Thymus (tissue), 11 donors: ENCODE data around the gene CPVL. TPM values are rescaled to one million over a fixed set of nuclear protein-coding genes. Genes with fewer than 3 reads are reported as not detected.

ENCODE experiments used
- DNase-seq, 9 donors: peaks; one replicate each; pipeline ENCODE4 v3.0.0-alpha.2; 2013; ENCODE audit warnings: low spot score in 9 of 9, low read depth in 6 of 9, missing footprints in 1 of 9
- H3K27ac ChIP-seq, 2 donors: one replicate each; pipeline ENCODE4 v1.5.1; 2013; ENCODE audit warnings: control low read depth in 1 of 2, low read depth in 1 of 2, low read length in 1 of 2, mild to moderate bottlenecking in 1 of 2, moderate library complexity in 1 of 2
- H3K27me3 ChIP-seq, 2 donors: one replicate each; pipeline ENCODE4 v1.5.1; 2013; ENCODE audit warnings: low read length in 1 of 2; ENCODE audit not compliant: control insufficient read depth in 2 of 2, insufficient read depth in 1 of 2
- H3K36me3 ChIP-seq, 2 donors: one replicate each; pipeline ENCODE4 v1.5.1; 2013; ENCODE audit warnings: low read length in 1 of 2, mild to moderate bottlenecking in 1 of 2, moderate library complexity in 1 of 2; ENCODE audit not compliant: control insufficient read depth in 2 of 2, insufficient read depth in 2 of 2
- H3K4me1 ChIP-seq, 2 donors: one replicate each; pipeline ENCODE4 v1.5.1; 2013; ENCODE audit warnings: low read length in 2 of 2; ENCODE audit not compliant: control insufficient read depth in 2 of 2, insufficient read depth in 2 of 2
- H3K4me3 ChIP-seq, 2 donors: one replicate each; pipeline ENCODE4 v1.5.1; 2013; ENCODE audit warnings: low read length in 2 of 2, control low read depth in 1 of 2, mild to moderate bottlenecking in 1 of 2
- H3K9me3 ChIP-seq, 2 donors: one replicate each; pipeline ENCODE4 v1.5.1; 2013; ENCODE audit warnings: low read length in 1 of 2, mild to moderate bottlenecking in 1 of 2; ENCODE audit not compliant: control insufficient read depth in 2 of 2, insufficient read depth in 1 of 2
- WGBS: extraction: QIAGEN DNeasy Blood & Tissue Kit; methylation state at CpG from one replicate; pipeline ENCODE4 v1.1.7; 2013; 5-methylcytosine and 5-hydroxymethylcytosine counted together
- polyA plus RNA-seq: library from polyadenylated mRNA; stranded (reverse); fragments of 200-250 nt; gene quantifications from one replicate; pipeline ENCODE4 v1.2.3, GENCODE V29; 2013
- total RNA-seq: library from RNA; stranded (reverse); fragments of 120-200 nt; gene quantifications from one replicate; pipeline ENCODE4 v1.2.4, GENCODE V29; 2013
- donor health status: healthy.

The CPVL gene
- total and polyA plus RNA-seq, 2 donors = 112 to 125 TPM

GRCh38 chr7:29162577-29162976, 16.2 kb upstream of the CPVL start:
- no peak overlapping the region for H3K27ac ChIP-seq
- peaks cover 7 to 13% of the 10 kb centered on the region in 2 donors for H3K4me1 ChIP-seq
- DNase-seq = no peak
- peaks cover 0 to 4% of the 10 kb centered on the region in 2 donors for H3K9me3 ChIP-seq
- H3K36me3 ChIP-seq = no peaks in the 10 kb centered on the region
- no peaks in the 10 kb centered on the region for H3K27me3 ChIP-seq
- WGBS = 99% methylated on average over 6 of the region's 6 CpGs
- no peak overlapping the region for H3K4me3 ChIP-seq

GRCh38 chr7:29161231-29161630, 14.9 kb upstream of the CPVL start:
- no peak overlapping the region for H3K27ac ChIP-seq
- H3K4me3 ChIP-seq = no peak overlapping the region
- H3K36me3 ChIP-seq = no peaks in the 10 kb centered on the region
- H3K4me1 ChIP-seq = peaks cover 16 to 25% of the 10 kb centered on the region in 2 donors
- DNase-seq = no peak
- H3K27me3 ChIP-seq = no peaks in the 10 kb centered on the region
- WGBS = 93% methylated on average over 4 of the region's 4 CpGs
- peaks cover 0 to 4% of the 10 kb centered on the region in 2 donors for H3K9me3 ChIP-seq

GRCh38 chr7:29160080-29160479, 13.7 kb upstream of the CPVL start:
- H3K27ac ChIP-seq = no peak overlapping the region
- H3K4me3 ChIP-seq = no peak overlapping the region
- no peaks in the 10 kb centered on the region for H3K36me3 ChIP-seq
- peaks cover 25 to 29% of the 10 kb centered on the region in 2 donors for H3K4me1 ChIP-seq
- no peak for DNase-seq
- H3K27me3 ChIP-seq = no peaks in the 10 kb centered on the region
- WGBS = 71% methylated on average over 2 of the region's 2 CpGs
- peaks cover 0 to 5% of the 10 kb centered on the region in 2 donors for H3K9me3 ChIP-seq

GRCh38 chr7:29158795-29159423, 12.6 kb upstream of the CPVL start:
- Histone ChIP-seq H3K4me1 (peaks cover 28 to 29% of the 10 kb centered on the region in 2 donors), H3K27me3 (no peaks in the 10 kb centered on the region), H3K36me3 (no peaks in the 10 kb centered on the region), H3K27ac (no peak overlapping the region), H3K9me3 (peaks cover 0 to 13% of the 10 kb centered on the region in 2 donors), H3K4me3 (no peak overlapping the region)
- no peak for DNase-seq
- 80% methylated on average over 3 of the region's 3 CpGs for WGBS

GRCh38 chr7:29156907-29157452, 10.6 kb upstream of the CPVL start:
- no peaks in the 10 kb centered on the region for H3K36me3 ChIP-seq
- H3K4me3 ChIP-seq = no peak overlapping the region
- H3K9me3 ChIP-seq = peaks cover 0 to 13% of the 10 kb centered on the region in 2 donors
- peak overlapping the region; percentile 79 to 82 for H3K27ac ChIP-seq
- H3K27me3 ChIP-seq = no peaks in the 10 kb centered on the region
- 29% methylated on average over 5 of the region's 5 CpGs for WGBS
- DNase-seq = peak in 7 of 9 donors; percentile 48 to 82 (median 55)
- H3K4me1 ChIP-seq = peaks cover 34 to 40% of the 10 kb centered on the region in 2 donors

- Histone ChIP-seq H3K9me3 (peaks cover 0 to 19% of the 10 kb centered on the region in 2 donors), H3K36me3 (no peaks in the 10 kb centered on the region), H3K27me3 (no peaks in the 10 kb centered on the region), H3K4me1 (peaks cover 43 to 63% of the 10 kb centered on the region in 2 donors), H3K4me3 (no peak overlapping the region), H3K27ac (peak overlapping the region in 1 of 2 donors; percentile 4)
- WGBS = 80% methylated on average over 2 of the region's 2 CpGs
- DNase-seq = no peak
Observed at GRCh38 chr7:29154076-29154475, 7.7 kb upstream of the CPVL start.

GRCh38 chr7:29150856-29151255, 4.5 kb upstream of the CPVL start:
- WGBS = 14% methylated on average over 2 of the region's 2 CpGs
- H3K9me3 ChIP-seq = peaks cover 0 to 18% of the 10 kb centered on the region in 2 donors
- H3K36me3 ChIP-seq = no peaks in the 10 kb centered on the region
- H3K4me1 ChIP-seq = peaks cover 28 to 61% of the 10 kb centered on the region in 2 donors
- peak overlapping the region; percentile 33 to 70 for H3K27ac ChIP-seq
- H3K27me3 ChIP-seq = peaks cover 0 to 14% of the 10 kb centered on the region in 2 donors
- DNase-seq = peak in 5 of 9 donors; percentile 41 to 73 (median 51)
- H3K4me3 ChIP-seq = no peak overlapping the region

GRCh38 chr7:29149036-29149435, 2.7 kb upstream of the CPVL start:
- Histone ChIP-seq H3K27me3 (peaks cover 0 to 20% of the 10 kb centered on the region in 2 donors), H3K4me1 (peaks cover 26 to 61% of the 10 kb centered on the region in 2 donors), H3K4me3 (no peak overlapping the region), H3K36me3 (no peaks in the 10 kb centered on the region), H3K9me3 (peaks cover 0 to 7% of the 10 kb centered on the region in 2 donors), H3K27ac (no peak overlapping the region)
- DNase-seq = no peak
- WGBS = 94% methylated on average over 12 of the region's 12 CpGs

- peaks cover 0 to 5% of the 10 kb centered on the region in 2 donors for H3K9me3 ChIP-seq
- H3K27me3 ChIP-seq = peaks cover 0 to 20% of the 10 kb centered on the region in 2 donors
- no peak overlapping the region for H3K27ac ChIP-seq
- H3K4me1 ChIP-seq = peaks cover 26 to 56% of the 10 kb centered on the region in 2 donors
- H3K4me3 ChIP-seq = no peak overlapping the region
- H3K36me3 ChIP-seq = no peaks in the 10 kb centered on the region
- 96% methylated on average over 4 of the region's 4 CpGs for WGBS
- no peak for DNase-seq
Observed at GRCh38 chr7:29147821-29148220, 1.5 kb upstream of the CPVL start.
